T-helper 1 cell treated with Interleukin-12 subunit alpha and Interleukin-12 subunit beta and Interleukin-4 antibody, amounts not matched to agents 30 ng/mL and 1 ng/mL, for 36 hours (primary cell): ENCODE results near the gene TEX29. TPM values are rescaled to one million over a fixed set of nuclear protein-coding genes. Genes with fewer than 3 reads are reported as not detected.

Experiments
- intact Hi-C: fragments of 100-400 bp; cut with micrococcal nuclease; formaldehyde crosslinking; loops from one replicate; pipeline ENCODE4 v1.15.1; 2024
- total RNA-seq: library from RNA; stranded (reverse); gene quantifications from 2 replicates; pipeline ENCODE4 v1.2.3, GENCODE V29; 2022

The TEX29 gene
- total RNA-seq, 1 donor from 2014 or later, result 0.81 TPM

- intact Hi-C loops, result no loop called here
Observed at GRCh38 chr13:111322001-111322915, 1.8 kb downstream of the TEX29 start.

GRCh38 chr13:111322916-111323331 lies 2.5 kb downstream of the TEX29 start:
- intact Hi-C loops, result no loop called here

- intact Hi-C loops, result no loop called here
Observed at GRCh38 chr13:111323549-111323948, 3.1 kb downstream of the TEX29 start.

- intact Hi-C loops, result no loop called here
Observed at GRCh38 chr13:111323950-111324651, 3.7 kb downstream of the TEX29 start.

GRCh38 chr13:111324736-111325135 lies 4.3 kb downstream of the TEX29 start:
- intact Hi-C loops, result no loop called here

GRCh38 chr13:111325146-111325890 lies 4.9 kb downstream of the TEX29 start:
- intact Hi-C loops, result no loop called here

- intact Hi-C loops, result no loop called here
Observed at GRCh38 chr13:111325941-111326620, 5.6 kb downstream of the TEX29 start.

- intact Hi-C loops, result no loop called here
Observed at GRCh38 chr13:111326621-111326965, 6.2 kb downstream of the TEX29 start.

GRCh38 chr13:111326981-111327642 lies 6.7 kb downstream of the TEX29 start:
- intact Hi-C loops, result no loop called here

GRCh38 chr13:111327730-111328573 lies 7.5 kb downstream of the TEX29 start:
- intact Hi-C loops, result no loop called here

- intact Hi-C loops, result no loop called here
Observed at GRCh38 chr13:111328574-111329410, 8.3 kb downstream of the TEX29 start.

- intact Hi-C loops, result no loop called here
Observed at GRCh38 chr13:111329641-111330040, 9.2 kb downstream of the TEX29 start.

GRCh38 chr13:111330066-111330610 lies 9.7 kb downstream of the TEX29 start:
- intact Hi-C loops, result no loop called here

GRCh38 chr13:111335298-111335697 lies 14.9 kb downstream of the TEX29 start:
- intact Hi-C loops, result no loop called here

- intact Hi-C loops, result no loop called here
Observed at GRCh38 chr13:111336666-111337065, 16.2 kb downstream of the TEX29 start.

- intact Hi-C loops, result no loop called here
Observed at GRCh38 chr13:111337206-111337605, 16.8 kb downstream of the TEX29 start.

GRCh38 chr13:111337741-111338140 lies 17.3 kb downstream of the TEX29 start:
- intact Hi-C loops, result no loop called here

- intact Hi-C loops, result no loop called here
Observed at GRCh38 chr13:111338841-111339240, 18.4 kb downstream of the TEX29 start.
